Fibroblast of mammary gland (primary cell): ENCODE measurements around the gene DNAJA3.
"Not testable (repeated sequence)": the region's sequence is repeated elsewhere in the genome, so short reads cannot be mapped to it uniquely, and the experiment has no call there.

Experiments used
- DNase-seq: peaks from one replicate; pipeline ENCODE4 v3.0.0-alpha.2; 2010; ENCODE audit warnings: low read depth
- H3K4me3 ChIP-seq: 2 replicates; pipeline ENCODE4 v1.5.1; 2011; ENCODE audit warnings: low read depth, mild to moderate bottlenecking, low read length, moderate library complexity; ENCODE audit not compliant: control insufficient read depth
- CTCF ChIP-seq: conservative IDR thresholded peaks from 2 replicates; pipeline ENCODE4 v1.5.1; 2011; ENCODE audit warnings: low read depth, low read length, inconsistent platforms; ENCODE audit not compliant: control insufficient read depth, insufficient read depth

DNAJA3 gene

GRCh38 chr16:4393240-4393600 is 32.4 kb upstream of the DNAJA3 start:
- no peak overlapping the region for H3K4me3 ChIP-seq
- TF ChIP-seq CTCF, result no peak
- peak; percentile 82 for DNase-seq

- not testable (repeated sequence) for H3K4me3 ChIP-seq, DNase-seq
Observed at GRCh38 chr16:4393850-4394249, 31.8 kb upstream of the DNAJA3 start.

- no peak for DNase-seq
- H3K4me3 ChIP-seq, result no peak overlapping the region
- TF ChIP-seq CTCF, result no peak
Observed at GRCh38 chr16:4395055-4395726, 30.5 kb upstream of the DNAJA3 start.

- no peak overlapping the region for H3K4me3 ChIP-seq
- no peak for DNase-seq
- no peak for TF ChIP-seq CTCF
Observed at GRCh38 chr16:4399001-4399730, 26.5 kb upstream of the DNAJA3 start.

GRCh38 chr16:4401094-4401501 is 24.6 kb upstream of the DNAJA3 start:
- TF ChIP-seq CTCF, result no peak
- DNase-seq, result no peak
- no peak overlapping the region for H3K4me3 ChIP-seq

- no peak overlapping the region for H3K4me3 ChIP-seq
- TF ChIP-seq CTCF, result no peak
- no peak for DNase-seq
Observed at GRCh38 chr16:4401510-4401909, 24.2 kb upstream of the DNAJA3 start.

- TF ChIP-seq CTCF, result peak; percentile 54
- peak; percentile 68 for DNase-seq
- peak overlapping the region; percentile 5 for H3K4me3 ChIP-seq
Observed at GRCh38 chr16:4402439-4403132, 23.1 kb upstream of the DNAJA3 start.
